Measurements from ENCODE around the gene SMIM33.
A peak's percentile ranks its signal among the peaks of the same experiment; 100 is the strongest.

The SMIM33 gene

GRCh38 chr5:139494256-139494655, 23.5 kb downstream of the SMIM33 start:
- no peak for ATAC-seq
- no peak for TF ChIP-seq OSR1 (CRISPR knock-in tag; IDR thresholded peaks at IDR 0.05)
- no peak for TF ChIP-seq ISL1 (CRISPR knock-in tag; IDR thresholded peaks at IDR 0.05)
- no peak for TF ChIP-seq ZNF8 (CRISPR knock-in tag; IDR thresholded peaks at IDR 0.05)
- TF ChIP-seq, protein P1, sequence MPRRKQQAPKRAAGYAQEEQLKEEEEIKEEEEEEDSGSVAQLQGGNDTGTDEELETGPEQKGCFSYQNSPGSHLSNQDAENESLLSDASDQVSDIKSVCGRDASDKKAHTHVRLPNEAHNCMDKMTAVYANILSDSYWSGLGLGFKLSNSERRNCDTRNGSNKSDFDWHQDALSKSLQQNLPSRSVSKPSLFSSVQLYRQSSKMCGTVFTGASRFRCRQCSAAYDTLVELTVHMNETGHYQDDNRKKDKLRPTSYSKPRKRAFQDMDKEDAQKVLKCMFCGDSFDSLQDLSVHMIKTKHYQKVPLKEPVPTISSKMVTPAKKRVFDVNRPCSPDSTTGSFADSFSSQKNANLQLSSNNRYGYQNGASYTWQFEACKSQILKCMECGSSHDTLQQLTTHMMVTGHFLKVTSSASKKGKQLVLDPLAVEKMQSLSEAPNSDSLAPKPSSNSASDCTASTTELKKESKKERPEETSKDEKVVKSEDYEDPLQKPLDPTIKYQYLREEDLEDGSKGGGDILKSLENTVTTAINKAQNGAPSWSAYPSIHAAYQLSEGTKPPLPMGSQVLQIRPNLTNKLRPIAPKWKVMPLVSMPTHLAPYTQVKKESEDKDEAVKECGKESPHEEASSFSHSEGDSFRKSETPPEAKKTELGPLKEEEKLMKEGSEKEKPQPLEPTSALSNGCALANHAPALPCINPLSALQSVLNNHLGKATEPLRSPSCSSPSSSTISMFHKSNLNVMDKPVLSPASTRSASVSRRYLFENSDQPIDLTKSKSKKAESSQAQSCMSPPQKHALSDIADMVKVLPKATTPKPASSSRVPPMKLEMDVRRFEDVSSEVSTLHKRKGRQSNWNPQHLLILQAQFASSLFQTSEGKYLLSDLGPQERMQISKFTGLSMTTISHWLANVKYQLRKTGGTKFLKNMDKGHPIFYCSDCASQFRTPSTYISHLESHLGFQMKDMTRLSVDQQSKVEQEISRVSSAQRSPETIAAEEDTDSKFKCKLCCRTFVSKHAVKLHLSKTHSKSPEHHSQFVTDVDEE (CRISPR knock-in tag; IDR thresholded peaks at IDR 0.05), result no peak
- no peak for TF ChIP-seq TCF4 (CRISPR knock-in tag; IDR thresholded peaks at IDR 0.05; ENCODE audit: borderline replicate concordance)
- TF ChIP-seq, protein P2, sequence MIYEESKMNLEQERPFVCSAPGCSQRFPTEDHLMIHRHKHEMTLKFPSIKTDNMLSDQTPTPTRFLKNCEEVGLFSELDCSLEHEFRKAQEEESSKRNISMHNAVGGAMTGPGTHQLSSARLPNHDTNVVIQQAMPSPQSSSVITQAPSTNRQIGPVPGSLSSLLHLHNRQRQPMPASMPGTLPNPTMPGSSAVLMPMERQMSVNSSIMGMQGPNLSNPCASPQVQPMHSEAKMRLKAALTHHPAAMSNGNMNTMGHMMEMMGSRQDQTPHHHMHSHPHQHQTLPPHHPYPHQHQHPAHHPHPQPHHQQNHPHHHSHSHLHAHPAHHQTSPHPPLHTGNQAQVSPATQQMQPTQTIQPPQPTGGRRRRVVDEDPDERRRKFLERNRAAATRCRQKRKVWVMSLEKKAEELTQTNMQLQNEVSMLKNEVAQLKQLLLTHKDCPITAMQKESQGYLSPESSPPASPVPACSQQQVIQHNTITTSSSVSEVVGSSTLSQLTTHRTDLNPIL (CRISPR knock-in tag; IDR thresholded peaks at IDR 0.05; ENCODE audit: low read depth), result no peak
- no peak for TF ChIP-seq ZNF565 (CRISPR knock-in tag; conservative IDR thresholded peaks at IDR 0.05; ENCODE audit: low read depth)
- no peak for TF ChIP-seq RARB (CRISPR knock-in tag; IDR thresholded peaks at IDR 0.05)
- TF ChIP-seq POU6F1 (CRISPR knock-in tag; IDR thresholded peaks at IDR 0.05; ENCODE audit: borderline replicate concordance, low read depth), result no peak
- no peak for TF ChIP-seq PPARA (CRISPR knock-in tag; IDR thresholded peaks at IDR 0.05; ENCODE audit: borderline replicate concordance)
- no peak for TF ChIP-seq CSDC2 (CRISPR knock-in tag; IDR thresholded peaks at IDR 0.05)

- TF ChIP-seq, protein P1 (CRISPR knock-in tag; IDR thresholded peaks at IDR 0.05), result no peak
- TF ChIP-seq SNAI2 (CRISPR knock-in tag; IDR thresholded peaks at IDR 0.05), result no peak
- no peak for TF ChIP-seq ZFP30 (CRISPR knock-in tag; IDR thresholded peaks at IDR 0.05)
These were observed 24.0 kb downstream of the SMIM33 start for GRCh38 chr5:139494832-139495231.

GRCh38 chr5:139495638-139496435, 25.0 kb downstream of the SMIM33 start:
- peak; percentile 40 for ATAC-seq
- TF ChIP-seq CSDC2 (CRISPR knock-in tag; IDR thresholded peaks at IDR 0.05) (no peak), ZFP30 (CRISPR knock-in tag; IDR thresholded peaks at IDR 0.05) (no peak), SNAI2 (CRISPR knock-in tag; IDR thresholded peaks at IDR 0.05) (no peak), ZNF70 (CRISPR knock-in tag; IDR thresholded peaks at IDR 0.05) (no peak), ISL1 (CRISPR knock-in tag; IDR thresholded peaks at IDR 0.05) (no peak), ZNF8 (CRISPR knock-in tag; IDR thresholded peaks at IDR 0.05) (no peak)

More at GRCh38 chr5:139494832-139495231, 24.0 kb downstream of the SMIM33 start:
- peak; percentile 30 for ATAC-seq

- ATAC-seq, result no peak
- no peak for TF ChIP-seq PATZ1 (CRISPR knock-in tag; IDR thresholded peaks at IDR 0.05; ENCODE audit: borderline replicate concordance)
- no peak for TF ChIP-seq ZNF70 (CRISPR knock-in tag; IDR thresholded peaks at IDR 0.05)
- no peak for TF ChIP-seq BACH2 (CRISPR knock-in tag; IDR thresholded peaks at IDR 0.05; ENCODE audit: borderline replicate concordance)
- TF ChIP-seq SNAI2 (CRISPR knock-in tag; IDR thresholded peaks at IDR 0.05), result no peak
- TF ChIP-seq ZC3H10 (CRISPR knock-in tag; IDR thresholded peaks at IDR 0.05), result no peak
- TF ChIP-seq ZFP3 (CRISPR knock-in tag; IDR thresholded peaks at IDR 0.05), result no peak
- TF ChIP-seq ZNF565 (CRISPR knock-in tag; conservative IDR thresholded peaks at IDR 0.05; ENCODE audit: low read depth), result no peak
- no peak for TF ChIP-seq RARB (CRISPR knock-in tag; IDR thresholded peaks at IDR 0.05)
- no peak for TF ChIP-seq ESRRG (CRISPR knock-in tag; IDR thresholded peaks at IDR 0.05)
- TF ChIP-seq, protein P2 (CRISPR knock-in tag; IDR thresholded peaks at IDR 0.05; ENCODE audit: low read depth), result no peak
- TF ChIP-seq GLIS3 (CRISPR knock-in tag; IDR thresholded peaks at IDR 0.05), result no peak
- no peak for TF ChIP-seq ZNF8 (CRISPR knock-in tag; IDR thresholded peaks at IDR 0.05)
- TF ChIP-seq POU6F1 (CRISPR knock-in tag; IDR thresholded peaks at IDR 0.05; ENCODE audit: borderline replicate concordance, low read depth), result no peak
- TF ChIP-seq CSDC2 (CRISPR knock-in tag; IDR thresholded peaks at IDR 0.05), result no peak
- no peak for TF ChIP-seq OSR1 (CRISPR knock-in tag; IDR thresholded peaks at IDR 0.05)
These were observed 30.6 kb downstream of the SMIM33 start for GRCh38 chr5:139501381-139501780.

Data from SK-N-SH treated with all-trans-retinoic acid at 6 μM for 48 hours (cell line).